Muscle layer of duodenum (tissue), 2 donors: ENCODE data around the gene CEP192.
"Not testable (repeated sequence)": the region's sequence is repeated elsewhere in the genome, so short reads cannot be mapped to it uniquely, and the experiment has no call there.

Experiments used
- H3K27ac ChIP-seq: one replicate; pipeline ENCODE4 v1.7.0; 2013; ENCODE audit warnings: mild to moderate bottlenecking, low read length
- H3K27me3 ChIP-seq: one replicate; pipeline ENCODE4 v1.7.0; 2013; ENCODE audit warnings: low read depth, mild to moderate bottlenecking, control low read depth, low read length
- H3K36me3 ChIP-seq, 2 donors: one replicate each; pipeline ENCODE4 v1.7.0; 2013; ENCODE audit warnings: low read length in 2 of 2, control low read depth in 1 of 2, mild to moderate bottlenecking in 1 of 2; ENCODE audit not compliant: insufficient read depth in 2 of 2, control insufficient read depth in 1 of 2
- H3K4me1 ChIP-seq, 2 donors: one replicate each; pipeline ENCODE4 v1.7.0; 2013; ENCODE audit warnings: low read length in 2 of 2, mild to moderate bottlenecking in 2 of 2, control low read depth in 1 of 2, moderate library complexity in 1 of 2; ENCODE audit not compliant: insufficient read depth in 2 of 2, control insufficient read depth in 1 of 2
- H3K4me3 ChIP-seq, 2 donors: one replicate each; pipeline ENCODE4 v1.7.0; 2013; ENCODE audit warnings: low read length in 2 of 2, low read depth in 1 of 2, mild to moderate bottlenecking in 1 of 2
- H3K9me3 ChIP-seq, 2 donors: one replicate each; pipeline ENCODE4 v1.7.0; 2013; ENCODE audit warnings: low read length in 2 of 2, control low read depth in 1 of 2, mild to moderate bottlenecking in 1 of 2; ENCODE audit not compliant: control insufficient read depth in 1 of 2
- donor health status: healthy.

CEP192 gene

GRCh38 chr18:12968115-12968514, 23.0 kb upstream of the CEP192 start:
- H3K36me3 ChIP-seq = peaks cover 17 to 36% of the 10 kb centered on the region in 2 donors
- H3K4me3 ChIP-seq = no peak overlapping the region
- H3K27me3 ChIP-seq = no peaks in the 10 kb centered on the region
- no peaks in the 10 kb centered on the region for H3K9me3 ChIP-seq
- no peaks in the 10 kb centered on the region for H3K4me1 ChIP-seq
- H3K27ac ChIP-seq = no peak overlapping the region

- H3K36me3 ChIP-seq = peaks cover 12 to 34% of the 10 kb centered on the region in 2 donors
- no peaks in the 10 kb centered on the region for H3K9me3 ChIP-seq
- H3K27ac ChIP-seq = no peak overlapping the region
- no peaks in the 10 kb centered on the region for H3K27me3 ChIP-seq
- no peaks in the 10 kb centered on the region for H3K4me1 ChIP-seq
- no peak overlapping the region for H3K4me3 ChIP-seq
These were observed 22.5 kb upstream of the CEP192 start for GRCh38 chr18:12968619-12969018.

GRCh38 chr18:12973562-12974213, 17.5 kb upstream of the CEP192 start:
- Histone ChIP-seq H3K36me3 (peaks cover 18 to 42% of the 10 kb centered on the region in 2 donors), H3K27ac (no peak overlapping the region), H3K4me1 (peaks cover 0 to 4% of the 10 kb centered on the region in 2 donors), H3K27me3 (no peaks in the 10 kb centered on the region), H3K4me3 (no peak overlapping the region), H3K9me3 (no peaks in the 10 kb centered on the region)

GRCh38 chr18:12975488-12975887, 15.7 kb upstream of the CEP192 start:
- peaks cover 0 to 4% of the 10 kb centered on the region in 2 donors for H3K4me1 ChIP-seq
- H3K9me3 ChIP-seq = no peaks in the 10 kb centered on the region
- H3K4me3 ChIP-seq = no peak overlapping the region
- H3K27ac ChIP-seq = no peak overlapping the region
- H3K27me3 ChIP-seq = no peaks in the 10 kb centered on the region
- H3K36me3 ChIP-seq = peaks cover 18 to 42% of the 10 kb centered on the region in 2 donors

GRCh38 chr18:12976305-12976704, 14.9 kb upstream of the CEP192 start:
- Histone ChIP-seq H3K9me3 (no peaks in the 10 kb centered on the region), H3K36me3 (peaks cover 18 to 37% of the 10 kb centered on the region in 2 donors), H3K27ac (no peak overlapping the region), H3K27me3 (no peaks in the 10 kb centered on the region), H3K4me3 (no peak overlapping the region), H3K4me1 (peaks cover 0 to 4% of the 10 kb centered on the region in 2 donors)

GRCh38 chr18:12980065-12980464, 11.1 kb upstream of the CEP192 start:
- peaks cover 26 to 27% of the 10 kb centered on the region in 2 donors for H3K36me3 ChIP-seq
- not testable (repeated sequence) for H3K27me3 ChIP-seq, H3K27ac ChIP-seq, H3K4me1 ChIP-seq, H3K9me3 ChIP-seq, H3K4me3 ChIP-seq

DNA sequence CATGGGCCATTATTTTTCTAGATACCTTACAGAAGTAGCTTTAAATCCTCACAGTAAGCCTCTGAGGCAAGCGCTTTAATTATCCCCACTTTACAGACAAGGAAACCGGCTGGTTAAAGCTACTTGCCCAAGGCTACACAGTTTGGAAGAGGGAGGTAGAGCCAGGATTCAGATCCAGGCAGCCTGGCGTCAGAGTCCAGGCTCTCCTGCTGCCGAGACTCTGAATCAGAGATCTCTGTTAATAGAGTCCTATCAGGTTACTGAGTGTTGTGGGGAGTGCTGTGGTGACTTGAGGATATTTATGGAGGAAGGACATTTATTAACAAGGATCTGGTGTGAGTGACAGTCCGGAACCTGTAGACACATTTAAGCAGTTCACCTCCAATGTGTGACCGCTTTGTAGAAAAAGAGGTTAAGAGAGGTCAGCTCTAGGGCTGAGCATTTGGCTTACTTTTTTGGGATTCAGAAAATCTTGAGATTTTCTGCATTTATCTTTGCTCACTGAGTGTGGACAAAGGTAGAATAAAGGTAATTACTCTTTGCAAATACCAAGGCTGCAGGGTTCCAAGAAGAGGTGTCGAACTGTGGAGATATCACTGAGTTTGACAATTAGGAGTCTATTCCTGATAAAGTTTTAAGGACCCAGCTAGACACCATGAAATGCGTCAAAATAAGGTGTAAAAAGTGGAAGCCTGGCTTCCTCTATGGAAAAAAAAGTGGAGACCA, 1.6 kb upstream of the CEP192 start:
- peaks cover 4 to 16% of the 10 kb centered on the region in 2 donors for H3K4me1 ChIP-seq
- H3K27me3 ChIP-seq = no peaks in the 10 kb centered on the region
- H3K27ac ChIP-seq = no peak overlapping the region
- H3K4me3 ChIP-seq = no peak overlapping the region
- no peaks in the 10 kb centered on the region for H3K9me3 ChIP-seq
- H3K36me3 ChIP-seq = peaks cover 5 to 9% of the 10 kb centered on the region in 2 donors

- H3K27me3 ChIP-seq = no peaks in the 10 kb centered on the region
- peaks cover 3 to 9% of the 10 kb centered on the region in 2 donors for H3K36me3 ChIP-seq
- H3K9me3 ChIP-seq = no peaks in the 10 kb centered on the region
- peaks cover 4 to 16% of the 10 kb centered on the region in 2 donors for H3K4me1 ChIP-seq
- H3K27ac ChIP-seq = no peak overlapping the region
- peak overlapping the region; percentile 83 to 87 for H3K4me3 ChIP-seq
These were observed 1.1 kb upstream of the CEP192 start for GRCh38 chr18:12990123-12990475.

GRCh38 chr18:12990641-12990966, 558 bp upstream of the CEP192 start:
- H3K27me3 ChIP-seq = no peaks in the 10 kb centered on the region
- no peaks in the 10 kb centered on the region for H3K9me3 ChIP-seq
- peak overlapping the region; percentile 62 for H3K27ac ChIP-seq
- H3K4me3 ChIP-seq = peak overlapping the region; percentile 83 to 87
- H3K4me1 ChIP-seq = peaks cover 4 to 16% of the 10 kb centered on the region in 2 donors
- peaks cover 0 to 9% of the 10 kb centered on the region in 2 donors for H3K36me3 ChIP-seq

DNA sequence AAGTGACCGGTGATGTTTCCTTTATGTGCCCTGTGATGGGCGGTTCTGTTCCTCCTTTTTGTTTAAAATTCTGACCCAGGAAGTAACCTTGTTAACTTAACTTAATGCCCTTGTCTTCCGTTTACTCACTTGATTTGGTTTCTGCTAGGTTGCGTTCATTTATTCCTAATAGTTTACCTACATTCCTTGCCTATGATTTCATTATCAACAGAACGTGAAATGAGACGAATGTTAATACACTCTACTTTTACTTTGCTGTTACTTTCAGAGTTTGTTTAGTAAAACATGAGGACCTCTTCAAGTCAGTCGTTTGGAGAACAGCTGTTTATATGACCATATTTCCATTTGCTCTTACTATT, 638 bp downstream of the CEP192 start:
- Histone ChIP-seq H3K27me3 (no peaks in the 10 kb centered on the region), H3K27ac (peak overlapping the region; percentile 83), H3K36me3 (peaks cover 0 to 9% of the 10 kb centered on the region in 2 donors), H3K4me3 (peak overlapping the region; percentile 83 to 87), H3K4me1 (peaks cover 4 to 16% of the 10 kb centered on the region in 2 donors), H3K9me3 (no peaks in the 10 kb centered on the region)

GRCh38 chr18:12993439-12993838, 2.3 kb downstream of the CEP192 start:
- H3K27ac ChIP-seq = no peak overlapping the region
- no peak overlapping the region for H3K4me3 ChIP-seq
- H3K4me1 ChIP-seq = peaks cover 4 to 16% of the 10 kb centered on the region in 2 donors
- H3K36me3 ChIP-seq = peaks cover 0 to 9% of the 10 kb centered on the region in 2 donors
- H3K9me3 ChIP-seq = no peaks in the 10 kb centered on the region
- no peaks in the 10 kb centered on the region for H3K27me3 ChIP-seq
